ENCODE results near the gene RIC1.
"Not testable (repeated sequence)": the region's sequence is repeated elsewhere in the genome, so short reads cannot be mapped to it uniquely, and the experiment has no call there.

RIC1 gene

GRCh38 chr9:5721279-5722087 is 92.6 kb downstream of the RIC1 start:
- DNase-seq (ENCODE audit: insufficient read length, low spot score) (no peak), FAIRE-seq (no peak)
- no peak for TF ChIP-seq CTCF (IDR thresholded peaks at IDR 0.05; ENCODE audit: insufficient read depth, missing control alignments)

- not testable (repeated sequence) for FAIRE-seq; DNase-seq (ENCODE audit: insufficient read length, low spot score)
Observed at GRCh38 chr9:5722679-5723078, 93.8 kb downstream of the RIC1 start.

GRCh38 chr9:5735072-5735471 is 106.2 kb downstream of the RIC1 start:
- FAIRE-seq (no peak), DNase-seq (ENCODE audit: insufficient read length, low spot score) (no peak)
- no peak for TF ChIP-seq CTCF (IDR thresholded peaks at IDR 0.05; ENCODE audit: insufficient read depth, missing control alignments)

GRCh38 chr9:5736563-5737346 is 107.8 kb downstream of the RIC1 start:
- DNase-seq (ENCODE audit: insufficient read length, low spot score), result no peak
- no peak for FAIRE-seq
- no peak for TF ChIP-seq CTCF (IDR thresholded peaks at IDR 0.05; ENCODE audit: insufficient read depth, missing control alignments)

GRCh38 chr9:5743109-5743508 is 114.2 kb downstream of the RIC1 start:
- FAIRE-seq (no peak), DNase-seq (ENCODE audit: insufficient read length, low spot score) (no peak)
- TF ChIP-seq CTCF (IDR thresholded peaks at IDR 0.05; ENCODE audit: insufficient read depth, missing control alignments), result no peak

GRCh38 chr9:5748438-5748837 is 119.5 kb downstream of the RIC1 start:
- DNase-seq (ENCODE audit: insufficient read length, low spot score) (no peak), FAIRE-seq (no peak)
- no peak for TF ChIP-seq CTCF (IDR thresholded peaks at IDR 0.05; ENCODE audit: insufficient read depth, missing control alignments)

GRCh38 chr9:5749306-5749705 is 120.4 kb downstream of the RIC1 start:
- FAIRE-seq, result no peak
- TF ChIP-seq CTCF (IDR thresholded peaks at IDR 0.05; ENCODE audit: insufficient read depth, missing control alignments), result no peak

More at GRCh38 chr9:5749306-5749705, 120.4 kb downstream of the RIC1 start:
- no peak for DNase-seq (ENCODE audit: insufficient read length, low spot score)
